ENCODE measurements around the gene SLC5A10. TPM values are rescaled to one million over a fixed set of nuclear protein-coding genes. Genes with fewer than 3 reads are reported as not detected.

SLC5A10 gene
- polyA plus RNA-seq, 6 donors from 2014 or later: 0.06 to 0.17 (median 0.10) TPM; not detected in 1

DNA sequence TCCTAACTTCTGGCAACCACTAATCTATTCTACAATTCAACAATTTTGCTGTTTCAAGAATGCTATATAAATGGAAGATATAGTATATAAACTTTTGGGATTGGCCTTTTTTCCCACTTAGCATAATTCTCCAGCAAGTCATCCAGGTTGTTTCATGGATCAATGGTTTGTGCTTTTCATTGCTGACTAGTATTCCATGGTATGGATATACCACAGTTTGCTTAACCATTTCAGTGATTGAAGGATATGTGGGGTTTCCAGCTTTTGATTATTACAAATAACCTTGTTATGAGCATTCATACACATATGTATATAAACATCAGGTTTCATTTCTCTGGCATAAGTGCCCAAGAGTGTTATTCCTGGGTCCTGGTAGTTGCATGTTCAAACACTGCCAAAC is 54.7 kb downstream of the SLC5A10 start:
- H3K36me3 Mint-ChIP-seq: no peaks in the 10 kb centered on the region
- ATAC-seq (ENCODE audit: low read depth in 2 of 2) (no peak), DNase-seq (no peak)
- H3K9me3 Mint-ChIP-seq: no peaks in the 10 kb centered on the region
- peaks cover 0 to 4% (median 0%) of the 10 kb centered on the region in 3 donors for H3K27me3 Mint-ChIP-seq
- H3K4me3 Mint-ChIP-seq: peak overlapping the region in 1 of 8 donors; percentile 85
- H3K27ac Mint-ChIP-seq: peak overlapping the region in 1 of 6 donors; percentile 73
- H3K4me1 Mint-ChIP-seq: peaks cover 16 to 28% (median 26%) of the 10 kb centered on the region in 3 donors

DNA sequence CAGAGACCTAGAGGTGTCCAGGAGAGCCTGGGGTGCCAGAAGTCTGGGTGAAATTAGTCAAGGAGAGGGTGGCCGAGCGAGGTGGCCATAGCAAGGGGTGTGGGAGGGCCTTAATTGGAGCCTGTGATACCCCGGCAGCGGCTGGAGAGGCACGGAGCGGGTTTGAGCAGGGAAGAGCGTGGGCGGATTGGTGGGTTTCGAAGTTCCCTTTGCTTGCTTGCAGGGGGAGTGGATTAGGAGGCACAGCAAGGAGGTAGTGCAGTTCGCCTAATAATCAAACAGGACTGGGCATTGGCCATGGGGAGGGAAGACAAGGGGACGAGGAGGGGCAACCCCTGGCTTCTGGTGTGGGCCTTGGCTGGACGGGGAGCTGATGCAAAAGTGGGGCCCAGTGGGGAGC is 58.0 kb downstream of the SLC5A10 start:
- Mint-ChIP-seq H3K4me1 (peaks cover 0 to 11% (median 3%) of the 10 kb centered on the region in 3 donors), H3K27ac (no peak overlapping the region), H3K4me3 (no peak overlapping the region), H3K9me3 (no peaks in the 10 kb centered on the region), H3K27me3 (peaks cover 0 to 4% (median 0%) of the 10 kb centered on the region in 3 donors), H3K36me3 (no peaks in the 10 kb centered on the region)
- DNase-seq (no peak), ATAC-seq (ENCODE audit: low read depth in 2 of 2) (no peak)

DNA sequence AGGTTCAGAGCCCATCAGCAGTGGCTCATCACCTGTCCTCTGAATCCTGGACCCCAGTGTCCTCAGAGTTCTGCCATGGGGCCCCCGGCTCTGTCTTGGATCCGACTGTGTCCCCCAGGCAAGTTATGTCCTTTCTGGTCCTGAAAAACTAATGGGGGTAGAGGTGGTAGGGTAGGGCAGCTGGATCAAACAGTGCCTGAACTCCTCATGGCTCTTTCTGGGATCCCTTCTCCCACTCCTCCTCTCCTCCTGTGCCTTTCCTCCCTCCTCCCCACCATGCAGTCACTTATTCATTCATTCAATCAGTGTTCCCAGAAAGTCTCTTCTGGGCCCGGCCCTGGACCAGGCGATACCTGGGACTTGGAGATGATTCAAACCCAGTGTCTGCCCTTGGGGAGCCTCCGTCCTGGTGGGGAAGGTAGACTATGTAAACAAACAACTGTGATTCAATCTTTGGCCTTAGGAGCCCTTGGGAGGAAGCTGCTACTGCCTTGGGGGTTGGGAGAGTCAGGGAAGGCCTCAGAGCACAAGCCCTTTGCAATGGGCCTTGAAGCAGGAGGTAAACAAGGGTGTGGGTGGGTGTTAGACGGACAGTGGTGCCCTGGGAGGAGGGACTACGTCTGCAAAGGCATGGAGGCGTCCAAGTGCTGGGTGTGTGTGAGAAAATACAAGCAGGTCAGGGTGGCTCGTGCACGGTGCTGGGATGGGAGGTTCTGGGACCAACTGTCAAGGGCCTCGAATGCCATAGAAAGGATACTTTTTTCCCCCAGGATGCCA is 59.0 kb downstream of the SLC5A10 start:
- Mint-ChIP-seq H3K27me3 (peaks cover 0 to 7% (median 4%) of the 10 kb centered on the region in 3 donors), H3K9me3 (no peaks in the 10 kb centered on the region), H3K36me3 (no peaks in the 10 kb centered on the region), H3K4me3 (no peak overlapping the region), H3K27ac (peak overlapping the region in 2 of 6 donors; percentile 69 to 74), H3K4me1 (peaks cover 5 to 7% (median 7%) of the 10 kb centered on the region in 3 donors)
- DNase-seq (no peak), ATAC-seq (ENCODE audit: low read depth in 2 of 2) (no peak)

DNA sequence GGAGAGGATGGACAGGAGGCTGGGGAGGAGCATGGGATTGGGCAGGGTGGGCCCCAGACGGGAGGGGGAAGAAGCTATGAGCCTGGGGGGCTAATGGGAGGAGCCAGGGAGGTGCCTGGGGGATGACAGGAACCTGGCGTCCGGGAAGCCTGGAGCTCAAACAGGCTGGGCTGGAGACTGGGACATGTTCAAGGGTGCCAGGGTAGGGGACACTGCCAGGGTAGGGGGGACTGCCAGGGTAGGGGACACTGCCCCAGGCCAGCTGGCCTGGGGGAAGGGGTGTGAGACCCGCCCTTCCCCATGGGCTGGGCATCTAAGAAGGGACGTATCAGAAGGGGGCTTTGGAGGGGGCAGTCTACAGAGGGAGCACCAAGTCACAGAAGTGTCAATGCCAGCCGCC is 59.6 kb downstream of the SLC5A10 start:
- peaks cover 0 to 7% (median 4%) of the 10 kb centered on the region in 3 donors for H3K27me3 Mint-ChIP-seq
- no peak overlapping the region for H3K4me3 Mint-ChIP-seq
- ATAC-seq (ENCODE audit: low read depth in 2 of 2): no peak
- peak overlapping the region in 1 of 6 donors; percentile 74 for H3K27ac Mint-ChIP-seq
- H3K36me3 Mint-ChIP-seq: no peaks in the 10 kb centered on the region
- peaks cover 5 to 12% (median 5%) of the 10 kb centered on the region in 3 donors for H3K4me1 Mint-ChIP-seq
- H3K9me3 Mint-ChIP-seq: no peaks in the 10 kb centered on the region
- DNase-seq: no peak

DNA sequence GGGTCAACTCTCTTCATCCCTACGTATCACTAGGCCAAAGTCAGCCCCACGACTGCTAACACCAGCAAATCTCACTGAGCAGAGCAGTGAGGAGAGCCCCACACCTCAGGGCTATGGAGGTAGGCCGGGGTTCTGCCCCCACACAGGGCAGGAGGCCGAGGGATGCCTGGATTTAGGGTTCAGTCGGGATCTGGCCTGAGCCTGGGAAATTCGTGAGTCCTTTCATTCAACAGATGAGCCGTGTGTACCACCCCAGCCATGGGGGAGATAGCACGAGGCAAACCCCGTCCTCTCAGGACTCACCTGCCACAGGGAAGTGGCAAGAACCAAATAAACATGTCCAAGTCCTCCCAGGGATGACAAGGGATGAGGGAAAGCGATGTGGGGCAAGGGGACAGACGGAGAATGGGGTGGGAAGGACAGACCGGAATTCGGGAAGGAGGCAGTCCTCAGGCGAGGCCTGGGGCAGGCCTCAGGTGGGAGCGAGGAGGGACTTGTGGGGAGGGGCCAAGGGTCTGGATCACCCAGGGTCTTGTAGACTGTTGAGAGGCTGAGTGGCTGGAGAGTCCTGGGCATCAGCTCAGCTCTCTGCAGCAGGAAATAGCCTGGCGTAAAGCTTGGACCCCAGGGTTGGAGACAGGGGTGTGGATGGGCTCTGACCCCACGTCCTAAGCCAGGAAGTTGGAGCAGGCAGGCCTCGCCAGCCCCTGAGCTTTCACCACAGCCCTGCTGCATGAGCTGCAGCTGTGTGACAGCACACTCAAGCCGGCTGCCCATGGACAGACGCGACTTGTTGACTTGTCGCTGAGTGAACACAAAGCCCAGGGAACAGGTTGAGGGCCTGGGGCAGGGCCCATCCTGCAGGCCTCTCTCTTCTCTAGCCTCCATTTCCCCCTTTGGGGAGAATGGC is 60.5 kb downstream of the SLC5A10 start:
- DNase-seq (no peak), ATAC-seq (ENCODE audit: low read depth in 2 of 2) (no peak)
- peaks cover 5 to 19% (median 11%) of the 10 kb centered on the region in 3 donors for H3K4me1 Mint-ChIP-seq

DNA sequence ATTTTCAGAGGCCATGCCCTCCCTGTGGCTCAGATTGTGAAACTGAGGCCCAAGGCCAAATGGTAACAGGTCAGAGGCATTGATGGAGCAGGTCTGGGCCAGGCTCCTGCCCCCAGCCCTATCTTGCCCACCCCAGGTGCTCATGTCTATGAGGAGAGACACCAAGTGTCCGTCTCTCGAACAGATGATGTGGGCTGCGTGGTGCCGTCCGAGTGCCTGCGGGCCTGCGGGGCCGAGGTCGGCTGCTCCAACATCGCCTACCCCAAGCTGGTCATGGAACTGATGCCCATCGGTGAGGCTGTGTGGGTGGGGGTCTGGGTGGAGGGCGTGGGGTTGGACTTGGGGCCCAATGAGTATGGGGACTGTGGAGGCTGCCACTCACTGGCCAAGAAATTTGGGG is 61.3 kb downstream of the SLC5A10 start:
- DNase-seq: no peak
- ATAC-seq (ENCODE audit: low read depth in 2 of 2): no peak
- H3K4me3 Mint-ChIP-seq: no peak overlapping the region
- no peak overlapping the region for H3K27ac Mint-ChIP-seq
- peaks cover 0 to 7% (median 4%) of the 10 kb centered on the region in 3 donors for H3K27me3 Mint-ChIP-seq
- no peaks in the 10 kb centered on the region for H3K36me3 Mint-ChIP-seq
- H3K9me3 Mint-ChIP-seq: no peaks in the 10 kb centered on the region
- peaks cover 8 to 19% (median 11%) of the 10 kb centered on the region in 3 donors for H3K4me1 Mint-ChIP-seq

More for the DNA sequence above, 60.5 kb downstream of the SLC5A10 start:
- Mint-ChIP-seq H3K27me3 (peaks cover 0 to 7% (median 4%) of the 10 kb centered on the region in 3 donors), H3K36me3 (no peaks in the 10 kb centered on the region), H3K4me3 (no peak overlapping the region), H3K9me3 (no peaks in the 10 kb centered on the region), H3K27ac (peak overlapping the region in 1 of 6 donors; percentile 53)

DNA sequence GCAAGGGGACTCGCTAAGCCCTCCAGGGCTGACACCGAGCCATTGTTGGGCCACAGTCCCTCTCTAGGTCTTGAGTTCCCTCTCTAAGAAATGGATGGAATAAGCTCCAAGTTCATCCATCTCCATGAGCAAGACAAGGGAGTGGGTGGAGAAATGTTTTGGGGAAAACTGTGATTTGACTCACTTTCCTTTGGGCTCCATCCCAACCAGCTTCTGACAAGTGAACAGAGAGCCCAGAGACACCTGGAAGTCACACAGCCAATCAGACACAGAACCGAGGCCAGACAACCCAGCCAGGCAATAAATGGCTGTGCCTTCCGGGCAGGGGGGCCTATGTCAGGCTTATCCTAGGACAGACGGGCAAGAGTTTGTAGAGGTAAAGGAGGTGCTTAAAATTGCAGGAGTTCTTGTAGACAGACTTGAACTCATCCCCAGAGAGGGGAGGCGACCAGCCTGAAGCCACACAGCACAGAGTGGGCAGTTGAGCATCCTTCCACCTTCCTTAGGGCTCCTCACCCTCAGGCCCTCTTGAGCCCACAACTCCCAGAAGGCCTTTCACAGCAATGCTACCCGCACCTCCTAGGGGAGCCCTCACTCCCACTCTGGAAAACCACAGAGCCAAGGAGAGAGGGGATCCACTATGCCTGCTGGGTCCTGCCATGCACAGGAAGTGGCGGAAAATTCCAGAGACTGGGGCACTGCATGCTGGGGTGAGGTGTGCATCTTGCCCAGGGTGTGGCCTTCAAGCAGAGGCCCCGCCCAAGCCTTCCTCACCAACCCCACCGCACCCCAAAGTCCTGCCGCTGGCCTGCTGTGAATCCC is 62.1 kb downstream of the SLC5A10 start:
- H3K27ac Mint-ChIP-seq: no peak overlapping the region
- no peaks in the 10 kb centered on the region for H3K9me3 Mint-ChIP-seq
- no peak for DNase-seq
- H3K4me3 Mint-ChIP-seq: peak overlapping the region in 3 of 8 donors; percentile 42 to 77 (median 57)
- H3K4me1 Mint-ChIP-seq: peaks cover 14 to 26% (median 15%) of the 10 kb centered on the region in 3 donors
- H3K36me3 Mint-ChIP-seq: no peaks in the 10 kb centered on the region
- no peak for ATAC-seq (ENCODE audit: low read depth in 2 of 2)
- H3K27me3 Mint-ChIP-seq: peaks cover 0 to 7% (median 4%) of the 10 kb centered on the region in 3 donors

DNA sequence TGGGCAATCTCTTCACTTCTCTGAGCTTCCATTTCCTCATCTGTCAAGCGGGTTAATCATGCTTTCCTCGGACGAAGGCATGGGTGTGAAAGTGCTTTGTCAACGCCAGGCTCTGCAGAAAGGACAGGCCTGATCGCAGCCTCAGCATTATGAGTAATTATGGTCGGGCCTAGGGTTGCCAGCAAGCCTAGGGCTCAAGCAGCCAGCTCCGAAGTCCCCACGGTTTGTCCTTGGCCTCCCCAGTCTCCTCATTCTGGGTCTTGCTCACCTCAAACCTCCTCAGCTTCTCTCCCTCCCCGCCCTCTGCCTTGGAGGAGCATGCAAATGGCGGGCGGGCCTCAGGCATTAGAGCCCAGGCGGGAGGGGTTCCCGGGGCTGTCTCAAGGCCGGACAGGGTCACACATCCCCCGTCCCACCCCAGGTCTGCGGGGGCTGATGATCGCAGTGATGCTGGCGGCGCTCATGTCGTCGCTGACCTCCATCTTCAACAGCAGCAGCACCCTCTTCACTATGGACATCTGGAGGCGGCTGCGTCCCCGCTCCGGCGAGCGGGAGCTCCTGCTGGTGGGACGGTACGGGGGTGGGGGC is 62.8 kb downstream of the SLC5A10 start:
- no peak overlapping the region for H3K27ac Mint-ChIP-seq
- ATAC-seq (ENCODE audit: low read depth in 2 of 2): no peak

DNA sequence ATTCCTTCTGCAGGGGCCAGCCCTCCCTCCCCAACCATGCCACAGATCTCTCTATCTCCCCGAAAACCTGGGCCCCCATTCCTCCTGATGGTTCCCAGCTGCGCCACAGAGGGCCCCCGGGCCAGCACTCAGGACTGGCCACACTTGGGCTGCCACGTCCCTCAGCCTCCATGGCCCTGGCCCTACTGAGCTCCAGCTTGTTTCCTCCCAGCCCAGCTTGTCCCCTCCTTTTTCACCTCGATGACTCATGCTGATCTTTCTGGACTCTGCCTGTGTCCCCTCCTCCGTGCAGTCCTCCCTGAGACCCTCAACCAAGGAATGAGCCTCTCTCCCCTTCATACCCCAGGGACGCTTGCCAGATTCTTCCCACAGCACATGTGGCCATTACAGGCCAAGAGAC is 63.5 kb downstream of the SLC5A10 start:
- Mint-ChIP-seq H3K36me3 (no peaks in the 10 kb centered on the region), H3K9me3 (no peaks in the 10 kb centered on the region), H3K27me3 (peaks cover 0 to 7% (median 0%) of the 10 kb centered on the region in 3 donors), H3K4me3 (no peak overlapping the region), H3K27ac (peak overlapping the region in 1 of 6 donors; percentile 32), H3K4me1 (peaks cover 19 to 36% (median 22%) of the 10 kb centered on the region in 3 donors)
- ATAC-seq (ENCODE audit: low read depth in 2 of 2) (no peak), DNase-seq (no peak)

More for the DNA sequence above, 62.8 kb downstream of the SLC5A10 start:
- H3K4me1 Mint-ChIP-seq: peaks cover 16 to 30% (median 17%) of the 10 kb centered on the region in 3 donors
- no peaks in the 10 kb centered on the region for H3K9me3 Mint-ChIP-seq
- H3K4me3 Mint-ChIP-seq: no peak overlapping the region
- H3K36me3 Mint-ChIP-seq: no peaks in the 10 kb centered on the region
- peaks cover 0 to 7% (median 2%) of the 10 kb centered on the region in 3 donors for H3K27me3 Mint-ChIP-seq
- DNase-seq: no peak

DNA sequence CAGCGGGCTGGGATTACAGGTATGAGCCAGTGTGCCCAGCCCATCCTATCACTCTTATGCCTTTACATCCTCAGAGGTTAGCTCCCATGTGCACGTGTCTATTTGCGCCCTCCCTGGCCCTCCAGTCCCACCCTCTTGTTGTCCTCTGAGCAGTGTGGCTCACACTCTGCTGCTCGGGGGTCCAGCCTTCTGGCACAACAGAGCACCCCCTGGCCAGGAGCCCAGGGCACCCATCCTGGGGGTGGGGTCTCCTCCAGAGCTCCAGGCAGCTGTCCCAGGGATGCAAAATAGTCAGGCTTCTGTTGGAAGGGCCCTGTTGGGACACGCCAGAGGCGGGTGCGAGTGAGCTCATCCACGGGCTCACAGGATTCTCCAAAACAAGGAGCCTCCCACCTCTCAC is 64.3 kb downstream of the SLC5A10 start:
- ATAC-seq (ENCODE audit: low read depth in 2 of 2): no peak
- H3K36me3 Mint-ChIP-seq: no peaks in the 10 kb centered on the region
- peaks cover 0 to 7% (median 0%) of the 10 kb centered on the region in 3 donors for H3K27me3 Mint-ChIP-seq
- no peaks in the 10 kb centered on the region for H3K9me3 Mint-ChIP-seq
- H3K27ac Mint-ChIP-seq: peak overlapping the region in 2 of 6 donors; percentile 57 to 79
- H3K4me1 Mint-ChIP-seq: peaks cover 18 to 36% (median 22%) of the 10 kb centered on the region in 3 donors
- no peak overlapping the region for H3K4me3 Mint-ChIP-seq
- DNase-seq: no peak

DNA sequence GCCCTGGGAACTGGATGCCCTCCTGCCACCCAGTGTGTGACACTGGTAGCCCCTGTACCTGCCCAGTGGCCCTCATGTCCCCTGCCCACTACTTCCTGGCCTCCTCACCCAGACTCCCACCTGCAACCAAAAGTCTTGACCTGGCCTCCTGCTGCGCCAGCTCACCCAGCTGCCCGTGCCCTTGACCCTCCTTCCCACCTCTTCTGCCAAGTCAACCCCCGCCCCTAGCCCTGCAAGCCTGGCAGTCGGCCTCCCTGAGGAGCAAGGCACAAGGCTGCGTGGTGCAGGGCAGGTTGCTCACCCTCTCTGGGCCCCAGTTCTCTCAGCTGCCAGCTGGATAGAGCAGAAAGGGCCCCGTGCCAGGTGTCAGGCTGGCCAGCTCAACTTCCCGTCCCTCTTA is 64.9 kb downstream of the SLC5A10 start:
- DNase-seq: no peak
- Mint-ChIP-seq H3K4me3 (peak overlapping the region in 1 of 8 donors; percentile 29), H3K27ac (peak overlapping the region in 3 of 6 donors; percentile 37 to 79 (median 57)), H3K36me3 (no peaks in the 10 kb centered on the region), H3K4me1 (peaks cover 18 to 36% (median 22%) of the 10 kb centered on the region in 3 donors), H3K9me3 (no peaks in the 10 kb centered on the region), H3K27me3 (peaks cover 0 to 7% (median 0%) of the 10 kb centered on the region in 3 donors)
- no peak for ATAC-seq (ENCODE audit: low read depth in 2 of 2)

DNA sequence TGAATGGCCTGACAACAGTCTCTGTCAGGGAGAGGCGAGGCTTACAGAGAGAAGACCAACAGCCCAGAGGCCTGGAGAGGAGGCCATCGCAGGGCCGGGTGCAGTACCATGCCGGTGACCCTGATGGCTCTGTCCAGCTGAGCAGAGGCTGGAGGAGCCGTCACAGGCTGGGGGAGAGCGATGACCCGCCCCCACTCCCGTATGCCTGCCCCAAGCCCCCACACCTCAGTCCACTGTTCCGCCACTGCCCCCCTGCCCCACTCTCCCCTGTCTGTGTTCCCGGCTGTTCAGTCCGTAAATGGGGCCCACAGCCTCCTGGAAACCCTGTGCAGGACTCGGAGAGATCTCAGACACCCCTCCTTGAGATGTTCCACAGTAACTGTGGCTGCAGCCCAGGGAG is 65.4 kb downstream of the SLC5A10 start:
- no peaks in the 10 kb centered on the region for H3K9me3 Mint-ChIP-seq
- H3K27me3 Mint-ChIP-seq: peaks cover 0 to 7% (median 0%) of the 10 kb centered on the region in 3 donors
- H3K4me3 Mint-ChIP-seq: no peak overlapping the region
- H3K4me1 Mint-ChIP-seq: peaks cover 21 to 37% (median 22%) of the 10 kb centered on the region in 3 donors
- ATAC-seq (ENCODE audit: low read depth in 2 of 2) (no peak), DNase-seq (no peak)
- H3K36me3 Mint-ChIP-seq: no peaks in the 10 kb centered on the region
- no peak overlapping the region for H3K27ac Mint-ChIP-seq

Measured in naive B cell (primary cell).